Heart right ventricle (tissue), 16 donors: ENCODE results near the gene TRDN. TPM values are rescaled to one million over a fixed set of nuclear protein-coding genes. Genes with fewer than 3 reads are reported as not detected.

Source experiments
- ATAC-seq, 8 donors: fragments of 200-7000 bp; cut with Tn5 transposase; one replicate each; pipeline ENCODE4 v1.9.1; 2020; ENCODE audit warnings: mild to moderate bottlenecking in 8 of 8, moderate library complexity in 8 of 8, moderate number of reproducible peaks in 1 of 8
- DNase-seq, 2 donors: peaks; one replicate each; pipeline ENCODE4 v3.0.0-alpha.2; 2020
- H3K27ac ChIP-seq, 10 donors: fragments of 200-600 bp; sonication (generic) in 2 of 10; one replicate each; pipeline versions ENCODE4 v1.5.0 to v1.8.0; 2020 to 2022; ENCODE audit warnings: mild to moderate bottlenecking in 3 of 10
- H3K27me3 ChIP-seq, 7 donors: fragments of 200-600 bp; one replicate each; pipeline ENCODE4 v1.8.0; 2021 to 2022; ENCODE audit warnings: mild to moderate bottlenecking in 2 of 7
- H3K36me3 ChIP-seq, 9 donors: fragments of 200-600 bp; sonication (generic) in 1 of 9; one replicate each; pipeline versions ENCODE4 v1.5.0 to v1.8.0; 2020 to 2022; ENCODE audit warnings: mild to moderate bottlenecking in 2 of 9
- H3K4me1 ChIP-seq, 9 donors: fragments of 200-600 bp; sonication (generic) in 1 of 9; one replicate each; pipeline versions ENCODE4 v1.5.0 to v1.8.0; 2020 to 2022; ENCODE audit warnings: mild to moderate bottlenecking in 4 of 9
- H3K4me3 ChIP-seq, 10 donors: fragments of 200-600 bp; sonication (generic) in 2 of 10; one replicate each; pipeline versions ENCODE4 v1.5.0 to v1.8.0; 2020 to 2022; ENCODE audit warnings: mild to moderate bottlenecking in 7 of 10, moderate library complexity in 2 of 10
- H3K9me3 ChIP-seq, 11 donors: fragments of 200-600 bp in 10 of 11; sonication (generic) in 2 of 11; one replicate each; pipeline versions ENCODE4 v1.5.0 to v1.8.0; 2013 to 2022; ENCODE audit warnings: mild to moderate bottlenecking in 2 of 11, control low read depth in 1 of 11, moderate library complexity in 1 of 11
- CTCF ChIP-seq, 9 donors: fragments of 200-600 bp; sonication (generic) in 2 of 9; IDR thresholded peaks; one replicate each; pipeline versions ENCODE4 v1.5.0 to v1.8.0; 2021 to 2022; ENCODE audit warnings: antibody characterized with exemption in 9 of 9, mild to moderate bottlenecking in 5 of 9, moderate library complexity in 1 of 9
- WGBS, 2 donors: extraction: QIAGEN DNeasy Blood & Tissue Kit; methylation state at CpG; one replicate each; pipeline ENCODE4 v1.1.7; 2013; ENCODE audit warnings: inconsistent platforms in 1 of 2; 5-methylcytosine and 5-hydroxymethylcytosine counted together
- intact Hi-C, 10 donors: fragments of 100-400 bp; cut with DNase I; formaldehyde crosslinking; loops; one replicate each; pipeline versions ENCODE4 v1.11.1 to v1.14.2; 2022
- polyA plus RNA-seq, 2 donors: library from polyadenylated mRNA; stranded (reverse); fragments of 200-250 nt; gene quantifications; one replicate each; pipeline ENCODE4 v1.2.3, GENCODE V29; 2013
- total RNA-seq, 10 donors: library from RNA; stranded (reverse); fragmentation: NEBNext Ultra II Directional in 3 of 10; extraction: Animal tissue kit (Norgen Biotek cat#: 25700) in 3 of 10; gene quantifications; one replicate each; pipeline versions ENCODE4 v1.2.1 to v1.2.4, GENCODE V29; 2021 to 2023
- donor health status: Arrhythmogenic right ventricular cardiomyopathy.
- donor health status: ischemic (EF 13 %, LVEDD 7.1; RV severe dilation, severe dysfunction).
- donor health status: healthy with polysubstance abuse.
- donor health status: DM: no; HTN: yes; CAD: no.
- donor health status: DM: no; HTN: no; CAD: no.
- donor health status: ischemic (EF 25% LVEDD 6.9; RV normal size, moderate dysfunction).
- donor health status: ischemic (EF 25% LVEDD 5.7; RV mildly dilated, moderate dysfunction).
- donor health status: healthy.
- donor health status: DM: yes; HTN: yes; CAD: no.
- donor health status: Ischemic cardiomyopathy.
- donor health status: ischemic (EF 35%, LVEDD 5.7; RV mildly dilated, moderate dysfunction).
- donor health status: nonischemic (EF 11% LVEDD 7.7; RV severe dilation, severe dysfunction).
- donor health status: DM: yes; HTN: yes; CAD: no.
- donor health status: PGD.
- donor health status: ischemic (EF 29% LVEDD 5.4; RV normal size, mild dysfunction).
- donor health status: nonischemic (EF 23%, LVEDD 6.1; RV moderate dilation, normal function).

TRDN gene
- total and polyA plus RNA-seq, 12 donors = 37.6 to 1,141 (median 437) TPM

GRCh38 chr6:123580331-123580730 lies 56.4 kb downstream of the TRDN start:
- Histone ChIP-seq H3K27ac (no peak overlapping the region), H3K4me3 (no peak overlapping the region), H3K9me3 (no peaks in the 10 kb centered on the region), H3K27me3 (no peaks in the 10 kb centered on the region), H3K36me3 (no peaks in the 10 kb centered on the region), H3K4me1 (peaks cover 0 to 10% (median 0%) of the 10 kb centered on the region in 9 donors)
- intact Hi-C loops = no loop called here
- no peak for ATAC-seq
- no peak for DNase-seq
- TF ChIP-seq CTCF (IDR thresholded peaks at IDR 0.05) = no peak

GRCh38 chr6:123575188-123575587 lies 61.6 kb downstream of the TRDN start:
- Histone ChIP-seq H3K36me3 (no peaks in the 10 kb centered on the region), H3K4me3 (no peak overlapping the region), H3K27me3 (no peaks in the 10 kb centered on the region), H3K4me1 (peaks cover 0 to 19% (median 6%) of the 10 kb centered on the region in 9 donors), H3K9me3 (no peaks in the 10 kb centered on the region), H3K27ac (no peak overlapping the region)
- no peak for ATAC-seq
- TF ChIP-seq CTCF (IDR thresholded peaks at IDR 0.05) = no peak
- WGBS, 2 donors = 48 to 74% methylated on average over 1 of the region's 1 CpG
- no peak for DNase-seq
- intact Hi-C loops = no loop called here

- Histone ChIP-seq H3K27ac (peak overlapping the region in 1 of 10 donors; percentile 35), H3K36me3 (peaks cover 0 to 6% (median 0%) of the 10 kb centered on the region in 9 donors)
- 25 to 26% methylated on average over 7 of the region's 7 CpGs for WGBS, 2 donors
These were observed 65.7 kb downstream of the TRDN start for GRCh38 chr6:123570813-123571684.

GRCh38 chr6:123569575-123569974 lies 67.2 kb downstream of the TRDN start:
- no peak for DNase-seq
- Histone ChIP-seq H3K27me3 (no peaks in the 10 kb centered on the region), H3K9me3 (no peaks in the 10 kb centered on the region), H3K4me1 (peaks cover 0 to 31% (median 10%) of the 10 kb centered on the region in 9 donors), H3K27ac (peak overlapping the region in 2 of 10 donors; percentile 2 to 35), H3K36me3 (peaks cover 0 to 6% (median 0%) of the 10 kb centered on the region in 9 donors), H3K4me3 (no peak overlapping the region)
- intact Hi-C loops = no loop called here
- ATAC-seq = peak in 5 of 8 donors; percentile 38 to 78 (median 72)
- TF ChIP-seq CTCF (IDR thresholded peaks at IDR 0.05) = no peak

More at GRCh38 chr6:123570813-123571684, 65.7 kb downstream of the TRDN start:
- Histone ChIP-seq H3K27me3 (no peaks in the 10 kb centered on the region), H3K4me3 (peak overlapping the region in 1 of 10 donors; percentile 4), H3K9me3 (no peaks in the 10 kb centered on the region), H3K4me1 (peaks cover 0 to 40% (median 10%) of the 10 kb centered on the region in 9 donors)
- ATAC-seq (peak in 5 of 8 donors; percentile 42 to 55 (median 52)), DNase-seq (no peak)
- no peak for TF ChIP-seq CTCF (IDR thresholded peaks at IDR 0.05)
- intact Hi-C loops = no loop called here
